ENCODE data around the gene ST3GAL4. TPM values are rescaled to one million over a fixed set of nuclear protein-coding genes. Genes with fewer than 3 reads are reported as not detected.

ST3GAL4 gene
- total RNA-seq, 2 experiments from 2014 or later, result 14.3 to 18.8 TPM

GRCh38 chr11:126456783-126457542 lies 101.5 kb downstream of the ST3GAL4 start:
- POLR2A ChIA-PET, result no interaction called here
- no peak overlapping the region for H2AFZ ChIP-seq (ENCODE audit: low read length)

GRCh38 chr11:126457817-126458216 lies 102.3 kb downstream of the ST3GAL4 start:
- no peaks in the 10 kb centered on the region for H3K36me3 ChIP-seq (ENCODE audit: insufficient read depth, low read length)
- H3K4me3 ChIP-seq (ENCODE audit: low read depth, low read length, poor library complexity, severe bottlenecking), result no peak overlapping the region
- no TSS peak for BruUV-seq (replicated peaks)
- H3K9me2 ChIP-seq (ENCODE audit: insufficient read depth, low read length), result no peaks in the 10 kb centered on the region
- H4K20me1 ChIP-seq (ENCODE audit: insufficient read depth, low read length), result no peaks in the 10 kb centered on the region
- no peaks in the 10 kb centered on the region for H3K4me1 ChIP-seq (ENCODE audit: insufficient read depth, low read length, poor library complexity, severe bottlenecking)
- H3K27ac ChIP-seq (ENCODE audit: low read depth, low read length, poor library complexity, severe bottlenecking), result no peak overlapping the region
- ChIA-PET CTCF (ENCODE audit: unreplicated experiment) (no interaction called here), POLR2A (no interaction called here)
- no peak for DNase-seq (ENCODE audit: low spot score)
- no peaks in the 10 kb centered on the region for H3K79me2 ChIP-seq (ENCODE audit: insufficient read depth, low read depth, low read length)
- intact Hi-C loops (cut with micrococcal nuclease; ENCODE audit: unreplicated experiment), result no loop called here
- TF ChIP-seq CTCF (conservative IDR thresholded peaks at IDR 0.05; ENCODE audit: low read length) (no peak), EZH2phosphoT487 (IDR thresholded peaks at IDR 0.05; ENCODE audit: borderline replicate concordance, low read depth, low read length) (no peak)
- H3K9me3 ChIP-seq (ENCODE audit: low read length), result no peaks in the 10 kb centered on the region
- H2AFZ ChIP-seq (ENCODE audit: low read length), result no peak overlapping the region
- H3K4me2 ChIP-seq (ENCODE audit: low read length), result no peak overlapping the region

More at GRCh38 chr11:126456783-126457542, 101.5 kb downstream of the ST3GAL4 start:
- no peak overlapping the region for H3K4me3 ChIP-seq (ENCODE audit: low read depth, low read length, poor library complexity, severe bottlenecking)
- H3K4me2 ChIP-seq (ENCODE audit: low read length), result no peak overlapping the region
- H3K27ac ChIP-seq (ENCODE audit: low read depth, low read length, poor library complexity, severe bottlenecking), result no peak overlapping the region
- no peaks in the 10 kb centered on the region for H3K9me2 ChIP-seq (ENCODE audit: insufficient read depth, low read length)
- no peak for DNase-seq (ENCODE audit: low spot score)
- CTCF ChIA-PET (ENCODE audit: unreplicated experiment), result no interaction called here
- TF ChIP-seq EZH2phosphoT487 (IDR thresholded peaks at IDR 0.05; ENCODE audit: borderline replicate concordance, low read depth, low read length), result no peak
- no peak for TF ChIP-seq CTCF (conservative IDR thresholded peaks at IDR 0.05; ENCODE audit: low read length)
- no peaks in the 10 kb centered on the region for H3K79me2 ChIP-seq (ENCODE audit: insufficient read depth, low read depth, low read length)
- BruUV-seq (replicated peaks), result no TSS peak
- intact Hi-C loops (cut with micrococcal nuclease; ENCODE audit: unreplicated experiment), result no loop called here
- H3K36me3 ChIP-seq (ENCODE audit: insufficient read depth, low read length), result no peaks in the 10 kb centered on the region
- H3K9me3 ChIP-seq (ENCODE audit: low read length), result no peaks in the 10 kb centered on the region
- no peaks in the 10 kb centered on the region for H4K20me1 ChIP-seq (ENCODE audit: insufficient read depth, low read length)
- no peaks in the 10 kb centered on the region for H3K4me1 ChIP-seq (ENCODE audit: insufficient read depth, low read length, poor library complexity, severe bottlenecking)

- no peak for TF ChIP-seq CTCF (conservative IDR thresholded peaks at IDR 0.05; ENCODE audit: low read length)
- no peak for TF ChIP-seq EZH2phosphoT487 (IDR thresholded peaks at IDR 0.05; ENCODE audit: borderline replicate concordance, low read depth, low read length)
- Histone ChIP-seq H3K4me3 (ENCODE audit: low read depth, low read length, poor library complexity, severe bottlenecking) (no peak overlapping the region), H3K36me3 (ENCODE audit: insufficient read depth, low read length) (no peaks in the 10 kb centered on the region), H3K9me2 (ENCODE audit: insufficient read depth, low read length) (no peaks in the 10 kb centered on the region), H3K4me1 (ENCODE audit: insufficient read depth, low read length, poor library complexity, severe bottlenecking) (peaks cover 6% of the 10 kb centered on the region), H3K4me2 (ENCODE audit: low read length) (no peak overlapping the region), H3K79me2 (ENCODE audit: insufficient read depth, low read depth, low read length) (no peaks in the 10 kb centered on the region), H3K9me3 (ENCODE audit: low read length) (no peaks in the 10 kb centered on the region; the same call in 1 of the 2 replicates), H2AFZ (ENCODE audit: low read length) (no peak overlapping the region), H4K20me1 (ENCODE audit: insufficient read depth, low read length) (no peaks in the 10 kb centered on the region), H3K27ac (ENCODE audit: low read depth, low read length, poor library complexity, severe bottlenecking) (no peak overlapping the region)
- ChIA-PET CTCF (ENCODE audit: unreplicated experiment) (no interaction called here), POLR2A (interaction anchor here (0.7 to 1.2 kb wide), 3 partner anchors 16 to 21 kb away, joined by 3 read pairs; no protein-coding TSS in a partner anchor)
- DNase-seq (ENCODE audit: low spot score), result no peak
- intact Hi-C loops (cut with micrococcal nuclease; ENCODE audit: unreplicated experiment), result no loop called here
- no TSS peak for BruUV-seq (replicated peaks)
Observed at GRCh38 chr11:126459691-126460281, 104.3 kb downstream of the ST3GAL4 start.

Data from OCI-LY7 (cell line).